ENCODE measurements around the gene RANBP1. TPM values are rescaled to one million over a fixed set of nuclear protein-coding genes. Genes with fewer than 3 reads are reported as not detected.
A peak's percentile ranks its signal among the peaks of the same experiment; 100 is the strongest.

RANBP1 gene
- total RNA-seq, 2 experiments from 2014 or later: 176 to 181 TPM

- Mint-ChIP-seq H3K27ac (peak overlapping the region; percentile 61), H3K27me3 (no peaks in the 10 kb centered on the region), H3K4me1 (peaks cover 46% of the 10 kb centered on the region), H3K9me3 (peaks cover 3% of the 10 kb centered on the region), H3K4me3 (no peak overlapping the region), H3K36me3 (ENCODE audit: low read depth) (peaks cover 89% of the 10 kb centered on the region)
- DNase-seq: no peak
- ChIA-PET POLR2A (interaction anchor here (1.0 to 1.7 kb wide), 3 partner anchors 11 to 72 kb away, joined by 3 to 5 read pairs (median 4); partner anchors contain the start of gene TANGO2), CTCF (interaction anchor here (1.4 kb wide), 1 partner anchor 19 kb away, joined by 3 read pairs; no protein-coding TSS in a partner anchor)
Measured at GRCh38 chr22:20091690-20092476, 24.0 kb upstream of the RANBP1 start.

GRCh38 chr22:20092477-20092854 is 23.4 kb upstream of the RANBP1 start:
- DNase-seq: no peak
- CTCF ChIA-PET: no interaction called here
- H3K4me3 Mint-ChIP-seq: no peak overlapping the region
- H3K27me3 Mint-ChIP-seq: no peaks in the 10 kb centered on the region
- peaks cover 3% of the 10 kb centered on the region for H3K9me3 Mint-ChIP-seq
- peak overlapping the region; percentile 61 for H3K27ac Mint-ChIP-seq
- peaks cover 50% of the 10 kb centered on the region for H3K4me1 Mint-ChIP-seq
- POLR2A ChIA-PET: no interaction called here
- H3K36me3 Mint-ChIP-seq (ENCODE audit: low read depth): peaks cover 89% of the 10 kb centered on the region

GRCh38 chr22:20093418-20094196 is 22.3 kb upstream of the RANBP1 start:
- CTCF ChIA-PET: no interaction called here
- peaks cover 57% of the 10 kb centered on the region for H3K4me1 Mint-ChIP-seq
- DNase-seq: no peak
- H3K27ac Mint-ChIP-seq: peak overlapping the region; percentile 21
- POLR2A ChIA-PET: interaction anchor here (1.2 to 1.3 kb wide), 2 partner anchors 12 to 15 kb away, joined by 3 to 4 read pairs; no protein-coding TSS in a partner anchor
- no peak overlapping the region for H3K4me3 Mint-ChIP-seq
- peaks cover 3% of the 10 kb centered on the region for H3K9me3 Mint-ChIP-seq
- H3K36me3 Mint-ChIP-seq (ENCODE audit: low read depth): peaks cover 90% of the 10 kb centered on the region
- no peaks in the 10 kb centered on the region for H3K27me3 Mint-ChIP-seq

GRCh38 chr22:20094197-20094807 is 21.6 kb upstream of the RANBP1 start:
- peaks cover 3% of the 10 kb centered on the region for H3K9me3 Mint-ChIP-seq
- H3K4me3 Mint-ChIP-seq: no peak overlapping the region
- H3K4me1 Mint-ChIP-seq: peaks cover 63% of the 10 kb centered on the region
- no peak for DNase-seq
- H3K27me3 Mint-ChIP-seq: no peaks in the 10 kb centered on the region
- ChIA-PET CTCF (no interaction called here), POLR2A (interaction anchor here (0.7 to 1.3 kb wide), 3 partner anchors 9 to 14 kb away, joined by 3 to 4 read pairs (median 3); no protein-coding TSS in a partner anchor)
- H3K27ac Mint-ChIP-seq: peak overlapping the region; percentile 21
- peaks cover 90% of the 10 kb centered on the region for H3K36me3 Mint-ChIP-seq (ENCODE audit: low read depth)

- ChIA-PET CTCF (interaction anchor here (0.9 to 1.6 kb wide), 2 partner anchors 10 to 20 kb away, joined by 3 to 4 read pairs; no protein-coding TSS in a partner anchor), POLR2A (interaction anchor here (2.0 kb wide), 1 partner anchor 20 kb away, joined by 6 read pairs; the partner anchor contains the start of gene RANBP1)
- Mint-ChIP-seq H3K27ac (peak overlapping the region; percentile 66), H3K36me3 (ENCODE audit: low read depth) (peaks cover 91% of the 10 kb centered on the region), H3K4me1 (peaks cover 69% of the 10 kb centered on the region), H3K9me3 (peaks cover 3% of the 10 kb centered on the region), H3K27me3 (no peaks in the 10 kb centered on the region), H3K4me3 (no peak overlapping the region)
- no peak for DNase-seq
Measured at GRCh38 chr22:20095521-20095920, 20.4 kb upstream of the RANBP1 start.

- Mint-ChIP-seq H3K27me3 (no peaks in the 10 kb centered on the region), H3K27ac (no peak overlapping the region), H3K4me3 (no peak overlapping the region), H3K9me3 (peaks cover 3% of the 10 kb centered on the region), H3K36me3 (ENCODE audit: low read depth) (peaks cover 78% of the 10 kb centered on the region), H3K4me1 (peaks cover 68% of the 10 kb centered on the region)
- POLR2A ChIA-PET: interaction anchor here (2.0 kb wide), 1 partner anchor 19 kb away, joined by 6 read pairs; the partner anchor contains the start of gene RANBP1
- DNase-seq: no peak
- CTCF ChIA-PET: interaction anchor here (0.9 to 1.6 kb wide), 2 partner anchors 12 to 21 kb away, joined by 3 to 4 read pairs; no protein-coding TSS in a partner anchor
Measured at GRCh38 chr22:20096574-20097420, 19.1 kb upstream of the RANBP1 start.

- no peak overlapping the region for H3K4me3 Mint-ChIP-seq
- peaks cover 59% of the 10 kb centered on the region for H3K4me1 Mint-ChIP-seq
- POLR2A ChIA-PET: interaction anchor here (3.7 kb wide), 1 partner anchor 18 kb away, joined by 24 read pairs; the partner anchor contains the start of genes RANBP1 and TRMT2A
- no peaks in the 10 kb centered on the region for H3K27me3 Mint-ChIP-seq
- peaks cover 64% of the 10 kb centered on the region for H3K36me3 Mint-ChIP-seq (ENCODE audit: low read depth)
- H3K27ac Mint-ChIP-seq: peak overlapping the region; percentile 89
- peaks cover 3% of the 10 kb centered on the region for H3K9me3 Mint-ChIP-seq
- no peak for DNase-seq
- CTCF ChIA-PET: interaction anchor here (0.6 kb wide), 1 partner anchor 21 kb away, joined by 3 read pairs; no protein-coding TSS in a partner anchor
Measured at GRCh38 chr22:20099099-20099711, 16.7 kb upstream of the RANBP1 start.

GRCh38 chr22:20101638-20102037 is 14.3 kb upstream of the RANBP1 start:
- Mint-ChIP-seq H3K4me1 (peaks cover 45% of the 10 kb centered on the region), H3K9me3 (no peaks in the 10 kb centered on the region), H3K36me3 (ENCODE audit: low read depth) (peaks cover 52% of the 10 kb centered on the region), H3K27ac (peak overlapping the region; percentile 45), H3K4me3 (no peak overlapping the region), H3K27me3 (no peaks in the 10 kb centered on the region)
- no peak for DNase-seq
- ChIA-PET CTCF (interaction anchor here (1.0 to 1.5 kb wide), 2 partner anchors 10 to 16 kb away, joined by 4 to 8 read pairs; partner anchors contain the start of gene TRMT2A), POLR2A (interaction anchor here (0.9 to 4.2 kb wide), 3 partner anchors 10 to 29 kb away, joined by 3 to 24 read pairs (median 21); partner anchors contain the start of genes RANBP1 and TRMT2A)

- Mint-ChIP-seq H3K27me3 (no peaks in the 10 kb centered on the region), H3K36me3 (ENCODE audit: low read depth) (peaks cover 52% of the 10 kb centered on the region), H3K27ac (peak overlapping the region; percentile 57), H3K4me3 (no peak overlapping the region), H3K9me3 (no peaks in the 10 kb centered on the region), H3K4me1 (peaks cover 42% of the 10 kb centered on the region)
- CTCF ChIA-PET: no interaction called here
- DNase-seq: no peak
- POLR2A ChIA-PET: interaction anchor here (1.0 to 4.2 kb wide), 3 partner anchors 8 to 15 kb away, joined by 3 to 24 read pairs (median 21); partner anchors contain the start of genes RANBP1 and TRMT2A
Measured at GRCh38 chr22:20102203-20102780, 13.6 kb upstream of the RANBP1 start.

- no peak for DNase-seq
- Mint-ChIP-seq H3K9me3 (no peaks in the 10 kb centered on the region), H3K27me3 (no peaks in the 10 kb centered on the region), H3K4me3 (no peak overlapping the region), H3K4me1 (peaks cover 14% of the 10 kb centered on the region), H3K27ac (no peak overlapping the region), H3K36me3 (ENCODE audit: low read depth) (peaks cover 42% of the 10 kb centered on the region)
- CTCF ChIA-PET: no interaction called here
- POLR2A ChIA-PET: interaction anchor here (0.7 to 4.4 kb wide), 3 partner anchors 11 to 103 kb away, joined by 3 to 35 read pairs (median 3); partner anchors contain the start of genes RANBP1 and TRMT2A
Measured at GRCh38 chr22:20105456-20106204, 10.3 kb upstream of the RANBP1 start.

All from activated CD4-positive, alpha-beta memory T cell treated with anti-CD3 and anti-CD28 coated beads, Interleukin-2, amount 10 ng/mL, durations not matched to agents 7 days and 5 days (primary cell).